Right cardiac atrium (tissue), 5 donors: ENCODE measurements around the gene PDE4D. TPM values are rescaled to one million over a fixed set of nuclear protein-coding genes. Genes with fewer than 3 reads are reported as not detected.
"Not testable (repeated sequence)": the region's sequence is repeated elsewhere in the genome, so short reads cannot be mapped to it uniquely, and the experiment has no call there.

Source experiments
- ATAC-seq, 2 donors: fragments of 200-7000 bp; cut with Tn5 transposase; one replicate each; pipeline versions ENCODE4 v1.8.0 to v1.9.1; 2020; ENCODE audit warnings: moderate library complexity in 2 of 2, mild to moderate bottlenecking in 1 of 2
- DNase-seq, 3 donors: peaks; one replicate each; pipeline ENCODE4 v3.0.0-alpha.2; 2020
- H3K27ac ChIP-seq: one replicate; pipeline ENCODE4 v1.5.1; 2013; ENCODE audit warnings: mild to moderate bottlenecking, low read length, control low read depth, moderate library complexity
- H3K27me3 ChIP-seq: one replicate; pipeline ENCODE4 v1.6.1; 2013; ENCODE audit not compliant: control insufficient read depth, insufficient read depth
- H3K4me1 ChIP-seq: one replicate; pipeline ENCODE4 v1.6.1; 2013; ENCODE audit warnings: low read length; ENCODE audit not compliant: control insufficient read depth, insufficient read depth
- H3K4me3 ChIP-seq: one replicate; pipeline ENCODE4 v1.5.1; 2013; ENCODE audit warnings: low read length, control low read depth
- H3K9me3 ChIP-seq: one replicate; pipeline ENCODE4 v1.6.1; 2013; ENCODE audit warnings: low read length; ENCODE audit not compliant: control insufficient read depth
- WGBS: extraction: QIAGEN DNeasy Blood & Tissue Kit; methylation state at CpG from one replicate; pipeline ENCODE4 v1.1.7; 2013; 5-methylcytosine and 5-hydroxymethylcytosine counted together
- intact Hi-C, 4 donors: fragments of 100-400 bp; cut with DNase I; formaldehyde crosslinking; loops; one replicate each; pipeline versions ENCODE4 v1.11.0 to v1.14.0; 2022 to 2023
- polyA plus RNA-seq: library from polyadenylated mRNA; stranded (reverse); fragments of 200-250 nt; gene quantifications from one replicate; pipeline ENCODE4 v1.2.3, GENCODE V29; 2013
- total RNA-seq, 4 donors: library from RNA; stranded (reverse); fragmentation: NEBNext Ultra II Directional; extraction: Animal tissue kit (Norgen Biotek cat#: 25700); gene quantifications; one replicate each; pipeline ENCODE4 v1.2.1, GENCODE V29; 2021
- donor health status: healthy with polysubstance abuse.
- donor health status: DM: no; HTN: yes; CAD: no.
- donor health status: DM: no; HTN: no; CAD: no.
- donor health status: DM: no; HTN: yes; CAD: no; lungs with severe emphysema.
- donor health status: DM: yes; HTN: yes; CAD: no.

PDE4D gene
- total and polyA plus RNA-seq, 5 donors, result 13.2 to 104 (median 38.8) TPM

DNA sequence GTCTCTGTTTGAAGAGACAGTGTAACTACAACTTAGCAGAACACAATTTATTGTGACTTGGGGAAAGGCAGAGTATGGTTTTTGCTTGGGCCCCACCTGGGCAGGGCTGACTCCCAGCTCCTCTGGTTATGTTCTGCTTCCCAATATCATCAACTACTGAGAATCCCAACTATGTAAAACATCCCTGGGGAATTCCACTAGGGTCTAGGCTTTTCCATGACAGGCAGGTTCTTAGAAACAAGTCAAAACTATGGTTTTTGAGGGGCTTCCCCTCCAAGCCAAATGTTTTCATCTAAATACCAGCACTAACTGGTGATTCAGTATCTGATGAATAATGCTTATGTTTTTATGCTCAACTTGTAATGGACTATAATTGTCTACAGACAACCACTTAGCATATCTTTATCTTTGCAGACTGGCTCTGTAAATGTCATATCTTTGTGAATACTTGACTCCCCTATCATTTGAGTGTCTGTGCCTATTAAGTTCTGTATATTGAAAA is 409.5 kb downstream of the PDE4D start:
- no peak overlapping the region for H3K27ac ChIP-seq
- no peaks in the 10 kb centered on the region for H3K9me3 ChIP-seq
- H3K27me3 ChIP-seq, result no peaks in the 10 kb centered on the region
- intact Hi-C loops, result no loop called here
- no peaks in the 10 kb centered on the region for H3K4me1 ChIP-seq
- DNase-seq (no peak), ATAC-seq (no peak)
- H3K4me3 ChIP-seq, result no peak overlapping the region

GRCh38 chr5:59479086-59479485 is 414.4 kb downstream of the PDE4D start:
- no peak for ATAC-seq
- DNase-seq, result no peak
- WGBS, result 80% methylated on average over 2 of the region's 2 CpGs
- Histone ChIP-seq H3K4me3 (no peak overlapping the region), H3K27ac (no peak overlapping the region), H3K27me3 (no peaks in the 10 kb centered on the region), H3K9me3 (no peaks in the 10 kb centered on the region), H3K4me1 (no peaks in the 10 kb centered on the region)
- intact Hi-C loops, result no loop called here

DNA sequence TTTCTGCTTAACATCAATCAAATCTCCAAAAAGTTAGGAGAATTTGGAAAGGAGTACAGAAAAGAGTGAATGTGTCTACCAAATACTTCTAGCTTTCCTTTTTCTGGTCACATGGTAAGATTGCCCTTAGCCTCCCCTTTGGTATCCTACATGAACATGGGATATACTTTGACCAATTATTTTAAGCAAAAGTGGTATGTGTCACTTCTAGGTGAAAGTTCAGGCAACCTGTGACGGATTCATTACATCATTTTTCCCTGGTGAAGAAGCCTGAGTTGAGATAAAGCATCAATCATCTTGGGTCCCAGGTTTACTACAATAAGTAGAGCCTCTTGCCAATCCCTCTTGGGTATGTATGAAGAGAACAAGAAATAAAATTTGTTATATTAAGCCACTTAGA is 419.2 kb downstream of the PDE4D start:
- H3K27ac ChIP-seq, result no peak overlapping the region
- intact Hi-C loops, result no loop called here
- no peaks in the 10 kb centered on the region for H3K27me3 ChIP-seq
- DNase-seq (no peak), ATAC-seq (no peak)
- WGBS, result 74% methylated on average over 1 of the region's 1 CpG
- H3K4me3 ChIP-seq, result no peak overlapping the region
- no peaks in the 10 kb centered on the region for H3K9me3 ChIP-seq
- no peaks in the 10 kb centered on the region for H3K4me1 ChIP-seq

GRCh38 chr5:59473611-59474010 is 419.9 kb downstream of the PDE4D start:
- no peak overlapping the region for H3K27ac ChIP-seq
- no peak for ATAC-seq
- H3K9me3 ChIP-seq, result no peaks in the 10 kb centered on the region
- no peaks in the 10 kb centered on the region for H3K27me3 ChIP-seq
- no peak overlapping the region for H3K4me3 ChIP-seq
- no peak for DNase-seq
- H3K4me1 ChIP-seq, result no peaks in the 10 kb centered on the region
- intact Hi-C loops, result no loop called here

DNA sequence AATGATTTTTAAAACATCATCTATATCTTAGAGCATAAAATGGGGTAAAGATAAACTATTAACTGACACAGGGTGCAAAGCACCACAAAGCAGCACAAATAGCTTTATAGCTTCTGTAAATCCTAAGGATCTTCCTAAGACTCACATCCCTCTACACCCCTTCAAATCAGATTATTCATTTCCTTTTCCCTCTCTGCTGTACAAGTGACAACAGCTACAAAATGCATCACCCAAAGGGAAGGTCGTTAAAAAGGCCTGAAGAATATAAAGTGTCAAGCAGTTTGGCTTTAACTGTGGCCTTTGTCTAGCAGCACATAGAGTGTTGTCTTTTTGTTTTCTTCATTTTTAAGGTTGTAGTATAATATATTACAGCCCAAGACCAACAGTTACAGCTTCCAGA is 422.1 kb downstream of the PDE4D start:
- no peak for ATAC-seq
- H3K27me3 ChIP-seq, result no peaks in the 10 kb centered on the region
- intact Hi-C loops, result no loop called here

GRCh38 chr5:59467969-59468368 is 425.6 kb downstream of the PDE4D start:
- Histone ChIP-seq H3K27me3 (no peaks in the 10 kb centered on the region), H3K4me3 (no peak overlapping the region), H3K27ac (no peak overlapping the region), H3K4me1 (no peaks in the 10 kb centered on the region), H3K9me3 (no peaks in the 10 kb centered on the region)
- intact Hi-C loops, result no loop called here
- 83% methylated on average over 2 of the region's 2 CpGs for WGBS
- DNase-seq (no peak), ATAC-seq (no peak)

More for the DNA sequence above, 422.1 kb downstream of the PDE4D start:
- Histone ChIP-seq H3K9me3 (no peaks in the 10 kb centered on the region), H3K27ac (no peak overlapping the region), H3K4me1 (no peaks in the 10 kb centered on the region), H3K4me3 (no peak overlapping the region)
- 20% methylated on average over 1 of the region's 1 CpG for WGBS
- no peak for DNase-seq

DNA sequence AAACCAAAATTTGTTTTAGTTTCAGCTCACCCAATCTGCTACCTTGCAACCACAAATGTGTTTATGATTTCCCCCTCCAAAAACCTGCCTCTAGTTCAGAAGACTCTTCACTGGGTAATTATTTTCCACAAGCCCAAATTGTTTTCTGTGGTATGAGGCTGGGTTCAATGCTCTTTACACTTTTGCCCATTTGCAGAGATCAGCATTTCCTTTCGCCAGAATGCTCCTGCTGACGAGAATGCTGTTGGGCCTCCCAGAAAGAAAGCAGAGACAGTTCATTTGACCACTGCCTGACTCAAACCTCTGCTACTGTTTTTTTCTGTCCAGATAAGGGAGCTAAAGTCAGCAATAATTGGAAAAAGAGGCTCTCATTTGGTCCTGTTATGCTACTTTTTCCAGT is 427.3 kb downstream of the PDE4D start:
- intact Hi-C loops, result no loop called here
- 77% methylated on average over 2 of the region's 2 CpGs for WGBS

GRCh38 chr5:59464969-59465368 is 428.6 kb downstream of the PDE4D start:
- ATAC-seq (no peak), DNase-seq (no peak)
- no peaks in the 10 kb centered on the region for H3K9me3 ChIP-seq
- 94% methylated on average over 3 of the region's 3 CpGs for WGBS
- H3K27ac ChIP-seq, result no peak overlapping the region
- intact Hi-C loops, result no loop called here
- H3K4me3 ChIP-seq, result no peak overlapping the region
- no peaks in the 10 kb centered on the region for H3K4me1 ChIP-seq
- H3K27me3 ChIP-seq, result no peaks in the 10 kb centered on the region

More for the DNA sequence above, 427.3 kb downstream of the PDE4D start:
- Histone ChIP-seq H3K4me1 (no peaks in the 10 kb centered on the region), H3K27me3 (no peaks in the 10 kb centered on the region), H3K9me3 (no peaks in the 10 kb centered on the region), H3K4me3 (no peak overlapping the region), H3K27ac (no peak overlapping the region)
- DNase-seq (no peak), ATAC-seq (no peak)

DNA sequence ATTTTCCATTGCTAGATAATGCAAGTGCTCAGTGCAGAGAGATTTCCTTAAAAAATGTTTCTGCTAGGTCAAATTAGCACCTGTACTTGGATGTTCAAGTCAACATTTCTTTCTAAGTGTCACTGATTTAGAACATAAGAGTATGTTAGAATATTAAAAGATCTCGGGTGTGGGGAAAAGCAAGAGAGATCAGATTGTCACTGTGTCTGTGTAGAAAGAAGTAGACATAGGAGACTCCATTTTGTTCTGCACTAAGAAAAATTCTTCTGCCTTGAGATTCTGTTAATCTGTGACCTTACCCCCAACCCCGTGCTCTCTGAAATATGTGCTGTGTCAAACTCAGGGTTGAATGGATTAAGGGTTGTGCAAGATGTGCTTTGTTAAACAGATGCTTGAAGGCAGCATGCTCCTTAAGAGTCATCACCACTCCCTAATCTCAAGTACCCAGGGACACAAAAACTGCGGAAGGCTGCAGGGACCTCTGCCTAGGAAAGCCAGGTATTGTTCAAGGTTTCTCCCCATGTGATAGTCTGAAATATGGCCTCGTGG is 429.8 kb downstream of the PDE4D start:
- H3K9me3 ChIP-seq, H3K4me3 ChIP-seq, intact Hi-C loops, H3K4me1 ChIP-seq, DNase-seq, H3K27ac ChIP-seq, ATAC-seq, H3K27me3 ChIP-seq: not testable (repeated sequence)
- WGBS, result 91% methylated on average over 4 of the region's 4 CpGs

- H3K4me1 ChIP-seq, result no peaks in the 10 kb centered on the region
- no peaks in the 10 kb centered on the region for H3K9me3 ChIP-seq
- H3K27ac ChIP-seq, result no peak overlapping the region
- intact Hi-C loops, result no loop called here
- DNase-seq (no peak), ATAC-seq (no peak)
- WGBS, result 90% methylated on average over 1 of the region's 1 CpG
- H3K4me3 ChIP-seq, result no peak overlapping the region
- no peaks in the 10 kb centered on the region for H3K27me3 ChIP-seq
Measured at GRCh38 chr5:59462956-59463355, 430.6 kb downstream of the PDE4D start.

DNA sequence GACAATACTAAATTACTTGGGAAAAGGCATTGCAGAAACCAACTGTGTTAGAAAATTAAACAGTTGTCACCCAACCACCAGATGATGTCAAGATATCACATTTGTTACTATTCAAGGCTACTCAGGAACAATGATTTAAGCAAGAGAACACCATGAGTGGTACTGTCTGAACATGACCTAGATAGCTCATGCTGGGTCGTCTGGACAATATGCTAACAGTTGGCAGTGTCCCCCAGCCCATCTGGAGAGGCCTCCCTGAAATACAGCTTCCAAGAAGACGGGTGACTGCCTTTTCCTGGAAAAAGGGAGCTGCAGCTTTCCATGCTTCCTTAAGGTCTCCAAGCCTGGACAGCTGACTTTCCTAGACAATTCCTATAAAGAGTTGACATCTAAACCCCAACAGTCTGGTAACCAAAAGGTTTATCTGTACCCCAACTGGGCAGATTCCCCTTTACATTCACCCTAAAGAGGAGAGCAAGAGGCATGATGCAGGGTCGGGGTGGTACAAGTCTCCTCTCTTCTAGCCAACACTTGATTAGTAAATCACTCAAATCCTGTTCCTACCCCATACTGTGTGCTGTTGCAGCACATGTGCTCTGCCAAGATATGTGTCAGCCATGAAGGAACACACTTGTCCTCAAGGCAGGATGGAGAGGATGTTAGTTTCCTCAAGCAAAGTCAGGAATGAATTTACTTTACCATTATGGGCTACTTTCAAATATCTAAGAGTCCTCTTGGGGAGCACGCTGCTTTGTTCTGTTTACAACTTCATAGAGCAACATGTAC is 433.0 kb downstream of the PDE4D start:
- no peaks in the 10 kb centered on the region for H3K4me1 ChIP-seq
- H3K4me3 ChIP-seq, result no peak overlapping the region
- DNase-seq (no peak), ATAC-seq (peak in 1 of 2 donors; percentile 38)
- intact Hi-C loops, result no loop called here
- 62% methylated on average over 4 of the region's 4 CpGs for whole genome bisulfite sequencing
- H3K27me3 ChIP-seq, result no peaks in the 10 kb centered on the region
- H3K27ac ChIP-seq, result no peak overlapping the region
- no peaks in the 10 kb centered on the region for H3K9me3 ChIP-seq
